ENCODE data around the gene OTUD3.

DNA sequence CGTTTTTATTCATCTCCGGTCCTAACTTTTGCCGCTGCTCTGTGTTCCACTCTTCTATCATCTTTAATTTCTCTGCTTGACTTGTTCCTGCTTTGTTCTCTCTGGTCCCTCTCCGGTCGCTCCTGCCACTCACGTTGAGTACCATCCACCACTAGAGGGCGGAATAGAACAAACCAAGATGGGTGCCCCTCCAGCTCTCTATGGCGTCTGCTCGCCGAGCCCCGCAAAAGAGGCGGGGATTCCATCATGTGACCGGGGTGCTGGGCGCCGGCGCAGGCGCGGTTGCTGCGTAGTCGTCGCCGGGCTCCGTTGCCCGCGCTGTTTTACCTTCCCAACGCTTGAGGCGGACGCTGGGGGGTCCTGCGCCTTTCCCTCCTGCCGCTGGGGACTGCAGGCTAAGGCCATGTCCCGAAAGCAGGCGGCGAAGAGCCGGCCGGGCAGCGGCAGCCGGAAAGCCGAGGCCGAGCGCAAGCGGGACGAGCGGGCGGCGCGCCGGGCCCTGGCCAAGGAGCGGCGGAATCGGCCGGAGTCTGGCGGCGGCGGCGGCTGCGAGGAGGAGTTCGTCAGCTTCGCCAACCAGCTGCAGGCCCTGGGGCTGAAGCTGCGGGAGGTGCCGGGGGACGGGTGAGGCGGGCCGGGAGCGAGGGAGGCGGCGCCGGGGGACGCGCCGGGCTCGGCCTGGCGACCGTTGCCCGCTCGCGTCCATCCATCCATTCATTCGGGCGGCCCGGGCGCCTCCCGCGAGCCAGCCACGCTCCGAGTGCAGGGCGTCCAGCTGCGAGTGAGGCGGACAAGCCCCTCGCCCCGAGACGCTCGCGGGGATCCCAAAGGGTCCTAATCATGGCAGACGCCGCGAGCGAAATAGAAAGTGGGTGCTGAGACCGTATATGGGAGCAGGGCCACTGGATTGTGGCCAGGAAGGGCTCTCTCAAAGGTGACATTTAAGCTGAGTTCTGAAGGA is at the start of gene OTUD3:
- TF ChIP-seq, protein P1, sequence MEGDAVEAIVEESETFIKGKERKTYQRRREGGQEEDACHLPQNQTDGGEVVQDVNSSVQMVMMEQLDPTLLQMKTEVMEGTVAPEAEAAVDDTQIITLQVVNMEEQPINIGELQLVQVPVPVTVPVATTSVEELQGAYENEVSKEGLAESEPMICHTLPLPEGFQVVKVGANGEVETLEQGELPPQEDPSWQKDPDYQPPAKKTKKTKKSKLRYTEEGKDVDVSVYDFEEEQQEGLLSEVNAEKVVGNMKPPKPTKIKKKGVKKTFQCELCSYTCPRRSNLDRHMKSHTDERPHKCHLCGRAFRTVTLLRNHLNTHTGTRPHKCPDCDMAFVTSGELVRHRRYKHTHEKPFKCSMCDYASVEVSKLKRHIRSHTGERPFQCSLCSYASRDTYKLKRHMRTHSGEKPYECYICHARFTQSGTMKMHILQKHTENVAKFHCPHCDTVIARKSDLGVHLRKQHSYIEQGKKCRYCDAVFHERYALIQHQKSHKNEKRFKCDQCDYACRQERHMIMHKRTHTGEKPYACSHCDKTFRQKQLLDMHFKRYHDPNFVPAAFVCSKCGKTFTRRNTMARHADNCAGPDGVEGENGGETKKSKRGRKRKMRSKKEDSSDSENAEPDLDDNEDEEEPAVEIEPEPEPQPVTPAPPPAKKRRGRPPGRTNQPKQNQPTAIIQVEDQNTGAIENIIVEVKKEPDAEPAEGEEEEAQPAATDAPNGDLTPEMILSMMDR (IDR thresholded peaks at IDR 0.05): peak; percentile 85 to 98 (median 94)
- TF ChIP-seq POLR2A (IDR thresholded peaks at IDR 0.05): peak in 3 of 4 donors; percentile 70 to 88 (median 80)

All from esophagus squamous epithelium (tissue), 4 donors.